Breast epithelium (tissue), 3 donors: ENCODE results near the gene DPEP1.

Source experiments
- CTCF ChIP-seq, 3 donors: fragments of 450-650 bp; IDR thresholded peaks; one replicate each; pipeline ENCODE4 v1.5.1; 2016 to 2017; ENCODE audit warnings: antibody characterized with exemption in 3 of 3, mild to moderate bottlenecking in 3 of 3, moderate library complexity in 3 of 3
- POLR2A ChIP-seq: fragments of 450-650 bp; IDR thresholded peaks from one replicate; pipeline ENCODE4 v1.6.1; 2016; ENCODE audit warnings: antibody characterized with exemption, mild to moderate bottlenecking, moderate library complexity
- POLR2AphosphoS5 ChIP-seq, 3 donors: sonication (generic); formaldehyde crosslinking; IDR thresholded peaks; one replicate each; pipeline ENCODE4 v1.6.1; 2017; ENCODE audit warnings: antibody characterized with exemption in 3 of 3

DNA sequence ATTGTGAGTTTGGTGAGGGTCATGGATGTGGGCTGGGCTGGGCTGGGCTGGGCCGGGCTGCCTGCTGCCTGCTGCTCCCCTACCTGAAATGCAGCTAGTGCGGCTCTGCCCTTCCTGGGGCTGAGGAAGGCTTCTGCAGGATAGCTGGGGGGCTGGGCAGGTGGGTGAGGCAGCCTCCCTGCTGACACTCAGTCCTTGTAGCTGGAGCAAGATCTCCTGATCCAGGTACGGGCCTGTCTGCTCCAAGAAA, 48.3 kb upstream of the DPEP1 start:
- TF ChIP-seq CTCF (IDR thresholded peaks at IDR 0.05) (no peak), POLR2AphosphoS5 (IDR thresholded peaks at IDR 0.05) (no peak), POLR2A (no peak)
